Neural crest cell (in vitro differentiated cells): Measurements from ENCODE around the gene ZDHHC24. TPM values are rescaled to one million over a fixed set of nuclear protein-coding genes. Genes with fewer than 3 reads are reported as not detected.
"Not testable (repeated sequence)": the region's sequence is repeated elsewhere in the genome, so short reads cannot be mapped to it uniquely, and the experiment has no call there.

Experiments
- DNase-seq: peaks from one replicate; pipeline ENCODE4 v3.0.0; 2021; ENCODE audit warnings: low read depth, mixed read lengths, low spot score
- H3K27ac Mint-ChIP-seq: one replicate; pipeline ENCODE4 v1.8.0; 2021; ENCODE audit warnings: mild to moderate bottlenecking, mixed read lengths; ENCODE audit not compliant: unreplicated experiment
- H3K27me3 Mint-ChIP-seq: 2 replicates; pipeline ENCODE4 v1.8.0; 2021; ENCODE audit warnings: low read depth, mild to moderate bottlenecking, mixed read lengths
- H3K36me3 Mint-ChIP-seq: 2 replicates; pipeline ENCODE4 v1.8.0; 2021; ENCODE audit warnings: low read depth, mild to moderate bottlenecking, mixed read lengths
- H3K4me1 Mint-ChIP-seq: 2 replicates; pipeline ENCODE4 v1.8.0; 2021; ENCODE audit warnings: mixed read lengths
- H3K4me3 Mint-ChIP-seq: one replicate; pipeline ENCODE4 v1.8.0; 2021; ENCODE audit warnings: mild to moderate bottlenecking, mixed read lengths
- H3K9me3 Mint-ChIP-seq: 2 replicates; pipeline ENCODE4 v1.8.0; 2021; ENCODE audit warnings: mixed read lengths
- CTCF ChIP-seq: fragments of 200-600 bp; sonication (generic); conservative IDR thresholded peaks from 2 replicates; pipeline ENCODE4 v1.5.0; 2021; ENCODE audit warnings: antibody characterized with exemption, mild to moderate bottlenecking
- total RNA-seq: library from RNA; stranded (reverse); gene quantifications from 2 replicates; pipeline ENCODE4 v1.2.1, GENCODE V29; 2021

ZDHHC24 gene
- total RNA-seq, 1 donor from 2014 or later = 7.7 TPM

- Mint-ChIP-seq H3K4me3 (peak overlapping the region; percentile 69), H3K36me3 (no peaks in the 10 kb centered on the region), H3K27me3 (peaks cover 8% of the 10 kb centered on the region), H3K9me3 (no peaks in the 10 kb centered on the region), H3K27ac (no peak overlapping the region), H3K4me1 (peaks cover 16% of the 10 kb centered on the region)
- no peak for DNase-seq
- TF ChIP-seq CTCF = no peak
These were observed 3.5 kb downstream of the ZDHHC24 start for GRCh38 chr11:66542362-66542761.

DNA sequence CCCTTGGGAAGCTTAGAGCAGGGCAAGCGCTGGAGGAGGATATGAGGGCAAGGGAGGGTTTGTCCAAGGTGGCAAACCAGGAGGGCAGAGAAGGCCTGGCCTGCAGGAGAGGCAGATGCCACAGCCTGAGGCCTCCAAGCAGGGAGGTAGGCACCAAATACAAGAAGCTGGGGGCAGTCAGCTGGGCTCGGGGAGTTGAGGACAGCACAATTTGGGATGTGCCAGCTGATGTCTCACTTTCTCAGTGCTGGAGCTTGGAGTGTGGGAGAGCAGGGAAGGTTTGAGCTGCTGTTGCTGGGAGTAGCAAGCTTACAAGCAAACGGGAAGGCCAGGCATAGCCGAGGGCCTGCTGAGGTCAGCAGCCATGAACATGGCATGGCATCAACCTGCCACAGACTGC, 4.0 kb downstream of the ZDHHC24 start:
- TF ChIP-seq CTCF = no peak
- Mint-ChIP-seq H3K27ac (peak overlapping the region; percentile 75), H3K4me3 (peak overlapping the region; percentile 69), H3K4me1 (peaks cover 16% of the 10 kb centered on the region), H3K9me3 (no peaks in the 10 kb centered on the region), H3K36me3 (no peaks in the 10 kb centered on the region), H3K27me3 (peaks cover 6% of the 10 kb centered on the region)
- DNase-seq = no peak

DNA sequence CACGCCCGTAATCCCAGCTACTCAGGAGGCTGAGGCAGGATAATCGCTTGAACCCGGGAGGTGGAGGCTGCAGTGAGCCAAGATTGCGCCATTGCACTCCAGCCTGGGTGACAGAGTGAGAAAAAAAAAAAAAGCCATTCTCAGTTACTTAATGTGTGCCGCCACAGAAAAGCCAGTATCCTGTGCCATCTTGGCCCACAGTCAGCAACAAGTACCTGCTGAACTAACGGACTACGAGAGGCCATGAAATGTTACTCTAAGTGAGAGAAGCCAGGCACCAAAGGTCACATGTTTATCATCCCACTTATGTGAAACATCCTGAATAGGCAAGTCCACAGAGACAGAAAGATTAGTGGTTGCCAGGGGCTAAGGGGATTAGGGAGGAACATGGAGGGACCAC, 5.2 kb downstream of the ZDHHC24 start:
- H3K36me3 Mint-ChIP-seq, H3K27me3 Mint-ChIP-seq, DNase-seq, H3K27ac Mint-ChIP-seq, H3K9me3 Mint-ChIP-seq: not testable (repeated sequence)
- Mint-ChIP-seq H3K4me1 (peaks cover 16% of the 10 kb centered on the region), H3K4me3 (peak overlapping the region; percentile 49)

DNA sequence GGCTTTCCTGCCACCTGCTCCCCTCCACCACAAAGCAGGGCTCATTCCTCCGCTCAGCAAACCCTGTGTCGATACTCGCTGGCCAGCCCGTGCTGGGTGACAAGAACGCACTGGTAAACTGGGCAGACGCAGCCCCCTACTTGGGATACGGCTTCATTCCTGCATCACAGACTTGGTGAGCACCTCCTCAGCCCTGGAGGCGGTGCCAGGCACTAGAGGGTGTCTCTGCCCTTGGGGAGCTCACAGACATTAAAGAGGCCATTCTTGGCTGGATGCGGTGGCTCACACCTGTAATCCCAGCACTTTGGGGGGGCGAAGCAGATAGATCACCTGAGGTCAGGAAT, 6.0 kb downstream of the ZDHHC24 start:
- H3K4me3 Mint-ChIP-seq = no peak overlapping the region
- no peak for DNase-seq
- H3K27ac Mint-ChIP-seq = no peak overlapping the region
- H3K4me1 Mint-ChIP-seq = peaks cover 10% of the 10 kb centered on the region
- TF ChIP-seq CTCF = no peak
- peaks cover 4% of the 10 kb centered on the region for H3K36me3 Mint-ChIP-seq
- no peaks in the 10 kb centered on the region for H3K9me3 Mint-ChIP-seq
- peaks cover 3% of the 10 kb centered on the region for H3K27me3 Mint-ChIP-seq

DNA sequence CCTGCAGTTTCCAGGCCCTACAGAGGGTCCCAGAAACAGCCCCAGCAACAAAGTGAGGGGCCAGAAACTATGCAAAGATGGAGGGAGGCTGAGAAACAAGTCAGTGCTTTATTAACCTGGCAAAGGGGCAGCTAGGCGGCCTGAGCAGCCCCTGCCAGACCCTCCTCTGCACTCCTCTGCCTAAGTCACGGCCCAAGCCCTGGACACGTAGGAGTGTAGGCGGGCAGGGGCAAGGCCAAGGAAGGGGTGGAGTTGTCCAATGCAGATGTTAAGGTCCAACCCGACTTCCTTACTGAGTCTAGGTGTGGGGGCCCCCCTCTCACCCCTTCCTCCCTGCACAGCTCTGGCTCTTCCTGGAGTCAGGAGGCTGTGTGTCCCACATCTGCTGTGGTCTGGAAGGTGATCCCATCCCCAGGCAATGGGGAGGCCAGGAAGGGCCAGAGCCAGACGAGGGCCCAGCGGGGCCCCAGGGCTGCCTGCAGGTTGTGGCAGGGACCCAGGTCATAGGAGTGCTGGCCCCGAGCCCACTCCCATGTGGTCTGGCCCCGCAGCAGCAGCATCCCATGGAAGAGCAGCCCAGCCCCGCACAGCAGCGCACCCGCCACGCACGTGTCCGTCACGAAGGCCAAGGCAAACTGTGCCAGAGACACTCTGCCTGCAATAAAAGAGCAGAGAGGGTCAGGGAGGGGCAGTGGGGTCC, 6.5 kb downstream of the ZDHHC24 start:
- Mint-ChIP-seq H3K36me3 (peaks cover 4% of the 10 kb centered on the region), H3K4me1 (peaks cover 9% of the 10 kb centered on the region), H3K4me3 (no peak overlapping the region), H3K9me3 (no peaks in the 10 kb centered on the region), H3K27ac (no peak overlapping the region), H3K27me3 (peaks cover 3% of the 10 kb centered on the region)
- no peak for TF ChIP-seq CTCF
- no peak for DNase-seq

- Mint-ChIP-seq H3K27me3 (no peaks in the 10 kb centered on the region), H3K4me1 (no peaks in the 10 kb centered on the region), H3K27ac (no peak overlapping the region), H3K9me3 (no peaks in the 10 kb centered on the region), H3K4me3 (no peak overlapping the region), H3K36me3 (peaks cover 4% of the 10 kb centered on the region)
- no peak for DNase-seq
- no peak for TF ChIP-seq CTCF
These were observed 13.1 kb downstream of the ZDHHC24 start for GRCh38 chr11:66532784-66533183.
